RWPE1 (cell line): ENCODE measurements around the gene TOP3A.

Source experiments
- CTCF ChIA-PET: fragments of 350-600 bp; sonication (Branson Sonifier 250); formaldehyde crosslinking; extraction: SDS; loops from one replicate; lab custom pipeline; 2021; lab: Yijun Ruan, JAX
- POLR2A ChIA-PET: fragments of 400-600 bp; formaldehyde crosslinking; extraction: SDS; loops from one replicate; lab custom pipeline; 2020; ENCODE audit warnings: antibody characterized with exemption; ENCODE audit not compliant: low non-redundant PET; lab: Yijun Ruan, JAX
- DNase-seq: peaks from one replicate; pipeline ENCODE4 v3.0.0; 2012; ENCODE audit warnings: low spot score
- H3K27ac ChIP-seq: fragments of 450-650 bp; 2 replicates; pipeline ENCODE4 v1.5.1; 2017
- CTCF ChIP-seq: fragments of 450-650 bp; conservative IDR thresholded peaks from 2 replicates; pipeline ENCODE4 v1.5.1; 2017; ENCODE audit warnings: low read depth, mild to moderate bottlenecking

TOP3A gene

DNA sequence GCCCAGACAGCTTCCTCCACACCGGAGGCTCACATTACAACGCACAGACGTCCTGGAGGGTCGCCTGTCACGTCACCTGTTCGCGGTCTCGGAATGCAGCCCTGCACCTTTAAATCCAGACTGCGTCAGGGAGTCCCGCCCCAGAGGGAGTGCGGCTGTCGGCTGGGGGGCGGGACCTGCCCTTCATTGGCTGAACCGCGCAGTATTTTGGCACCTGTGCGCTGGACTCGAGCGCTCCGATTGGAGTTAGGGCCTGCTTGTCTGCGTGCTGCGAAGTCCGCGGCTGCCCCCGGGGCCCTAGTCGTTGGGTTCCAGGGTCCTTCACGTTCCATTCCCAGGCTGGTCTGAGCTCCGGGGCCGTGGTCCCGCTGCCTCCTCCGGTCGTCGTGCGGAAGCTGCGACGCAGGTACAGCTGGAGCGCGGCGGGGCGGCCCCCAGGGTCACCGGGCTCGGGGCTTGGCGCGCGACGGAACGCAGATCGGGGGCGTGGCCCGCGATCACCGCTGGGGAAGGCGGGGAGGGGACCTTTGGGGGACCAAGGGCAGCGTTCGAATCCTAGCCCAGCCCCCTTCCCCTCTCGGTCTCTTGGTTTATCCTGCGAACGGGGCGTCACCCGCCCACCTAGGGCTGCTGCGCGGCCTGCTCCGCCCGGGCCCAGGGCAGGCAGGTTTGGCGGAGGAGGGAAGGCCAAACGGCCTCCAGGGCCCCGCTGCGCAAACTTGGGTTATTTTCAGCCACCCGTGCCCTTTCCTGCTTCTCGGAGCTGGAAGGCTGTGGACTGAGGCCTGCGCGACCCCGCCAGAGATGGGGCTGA is 54.3 kb downstream of the TOP3A start, which contains the start of gene MIEF2:
MIEF2 (plus strand) TSS at position 331 of the 814 bp plus-strand sequence. CDS start 2,059 bp downstream, outside the sequence.
- POLR2A ChIA-PET = no interaction called here

DNA sequence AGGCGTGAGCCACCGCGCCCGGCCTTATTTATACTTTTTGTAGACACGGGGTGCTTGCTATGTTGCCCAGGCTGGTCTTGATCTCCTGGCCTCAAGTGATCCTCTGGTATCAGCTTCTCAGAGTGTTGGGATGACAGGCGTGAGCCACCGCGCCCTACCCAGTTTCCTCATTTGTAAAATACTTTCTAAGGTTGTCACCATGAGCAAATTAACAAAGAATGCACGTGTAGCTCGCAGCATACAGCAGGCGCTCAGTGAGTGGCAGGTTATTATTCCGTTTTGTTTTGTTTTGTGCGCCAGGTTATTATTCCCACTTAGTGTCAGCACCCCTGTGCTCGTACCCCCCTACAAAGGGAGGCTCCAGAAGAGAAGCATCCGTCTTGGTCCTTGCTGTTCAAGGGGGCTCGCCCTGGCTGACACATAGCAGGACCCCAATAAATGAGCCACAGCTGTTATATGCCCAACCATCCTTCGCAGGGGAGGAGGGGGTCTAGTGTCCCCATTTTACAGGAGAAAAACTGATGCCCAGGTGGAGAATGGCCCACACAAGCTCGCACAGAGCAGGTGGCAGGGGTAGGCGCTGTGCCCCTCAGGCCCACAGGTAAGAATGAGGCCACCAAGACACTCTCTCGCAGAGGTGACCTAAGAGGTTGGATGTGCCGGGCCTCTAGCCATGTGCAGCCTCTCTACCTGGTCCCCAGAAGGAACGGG is 55.0 kb downstream of the TOP3A start:
- peak overlapping the region; percentile 98 for H3K27ac ChIP-seq
- DNase-seq = peak; percentile 75
- TF ChIP-seq CTCF = no peak
- ChIA-PET POLR2A (no interaction called here), CTCF (interaction anchor here (1.1 kb wide), 1 partner anchor 11 kb away, joined by 3 read pairs; no protein-coding TSS in a partner anchor)

More for the DNA sequence above, 54.3 kb downstream of the TOP3A start, which contains the start of gene MIEF2:
- DNase-seq = peak; percentile 98
- no peak for TF ChIP-seq CTCF
- peak within 1 kb of the TSS; percentile 98 for H3K27ac ChIP-seq
- CTCF ChIA-PET = interaction anchor here (0.5 to 1.5 kb wide), 2 partner anchors 43 to 197 kb away, joined by 3 to 5 read pairs; no protein-coding TSS in a partner anchor

- POLR2A ChIA-PET = no interaction called here
- peak; percentile 56 for DNase-seq
- TF ChIP-seq CTCF = no peak
- peak within 1 kb of the TSS; percentile 98 for H3K27ac ChIP-seq
- CTCF ChIA-PET = interaction anchor here (1.1 kb wide), 1 partner anchor 10 kb away, joined by 3 read pairs; no protein-coding TSS in a partner anchor
These were observed 56.3 kb downstream of the TOP3A start, which contains the start of gene FLII for GRCh38 chr17:18258356-18259038. FLII (minus strand) TSS chr17:18258738; CDS start chr17:18258690, 48 bp downstream.

DNA sequence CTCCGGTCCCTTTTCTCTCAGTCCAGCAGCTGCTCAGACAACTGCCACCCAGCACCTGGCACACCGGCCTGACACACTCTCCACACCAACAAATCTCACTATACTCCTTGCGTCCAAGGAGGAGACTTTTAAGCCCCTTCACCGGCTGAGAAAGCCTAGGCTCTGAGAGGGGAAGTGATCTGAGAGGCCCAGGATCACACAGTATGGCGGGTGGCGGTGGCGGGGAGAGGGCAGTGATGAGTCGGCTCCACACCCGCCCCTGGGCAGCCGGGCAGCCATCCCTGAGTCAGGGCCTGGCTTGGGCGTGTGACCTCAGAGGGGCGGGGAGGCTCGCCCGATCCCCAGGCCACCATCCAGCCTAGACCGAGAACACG is 56.8 kb downstream of the TOP3A start:
- peak overlapping the region; percentile 98 for H3K27ac ChIP-seq
- ChIA-PET POLR2A (no interaction called here), CTCF (no interaction called here)
- DNase-seq = peak; percentile 77
- no peak for TF ChIP-seq CTCF

- CTCF ChIA-PET = no interaction called here
- peak overlapping the region; percentile 98 for H3K27ac ChIP-seq
- POLR2A ChIA-PET = no interaction called here
- peak; percentile 79 for DNase-seq
- TF ChIP-seq CTCF = no peak
These were observed 57.4 kb downstream of the TOP3A start for GRCh38 chr17:18257268-18257981.
